ENCODE data around the gene DCP1B. TPM values are rescaled to one million over a fixed set of nuclear protein-coding genes. Genes with fewer than 3 reads are reported as not detected.

The DCP1B gene
- total RNA-seq, 1 experiment from 2014 or later, result 4.8 TPM

DNA sequence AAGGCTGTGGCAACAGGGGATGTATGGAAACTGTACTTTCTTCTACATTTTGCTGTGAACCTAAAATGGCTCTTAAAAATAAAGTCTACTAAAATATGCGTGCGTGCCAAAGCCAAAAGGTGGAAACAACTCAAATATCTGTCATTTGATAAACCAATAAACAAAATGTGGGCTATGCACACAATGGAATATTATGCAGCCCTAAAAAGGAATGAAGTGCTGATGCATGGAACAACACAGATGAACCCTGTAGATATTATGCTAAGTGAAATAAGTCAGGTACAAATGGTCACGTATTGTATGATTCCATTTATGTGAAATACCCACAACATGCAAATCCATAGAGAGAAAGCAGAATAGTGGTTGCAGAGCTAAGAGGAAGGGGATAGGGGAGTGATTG is 93.8 kb downstream of the DCP1B start:
- TF ChIP-seq SIN3A (IDR thresholded peaks at IDR 0.05; ENCODE audit: borderline replicate concordance, insufficient read depth, low read depth, low read length), result no peak
- TF ChIP-seq TCF7L2 (IDR thresholded peaks at IDR 0.05; ENCODE audit: low read depth, low read length), result no peak
- no peak for DNase-seq (ENCODE audit: low read depth, low spot score)
- intact Hi-C loops (cut with micrococcal nuclease; ENCODE audit: unreplicated experiment), result no loop called here
- POLR2A ChIA-PET, result no interaction called here
- no peaks in the 10 kb centered on the region for H3K27me3 ChIP-seq (ENCODE audit: control insufficient read depth, insufficient read depth, low read length)
- H3K27ac ChIP-seq (ENCODE audit: low read length), result no peak overlapping the region
- no peaks in the 10 kb centered on the region for H3K9me3 ChIP-seq (ENCODE audit: control insufficient read depth, insufficient read depth, low read depth, low read length)
- no TSS peak for BruUV-seq (replicated peaks)
- no peak for ATAC-seq
- CTCF ChIA-PET, result no interaction called here
- no peak overlapping the region for H3K4me3 ChIP-seq (ENCODE audit: low read depth in 2 of 2, low read length in 2 of 2)
- in situ Hi-C loops (cut with HindIII; ENCODE audit: low pct_unique_long_range_greater_than_20kb, low sequenced_read_pairs), result no loop called here
- no peaks in the 10 kb centered on the region for H3K4me1 ChIP-seq (ENCODE audit: control insufficient read depth, insufficient read depth, low read length)
- no peaks in the 10 kb centered on the region for H3K36me3 ChIP-seq (ENCODE audit: control insufficient read depth, insufficient read depth, low read length)

DNA sequence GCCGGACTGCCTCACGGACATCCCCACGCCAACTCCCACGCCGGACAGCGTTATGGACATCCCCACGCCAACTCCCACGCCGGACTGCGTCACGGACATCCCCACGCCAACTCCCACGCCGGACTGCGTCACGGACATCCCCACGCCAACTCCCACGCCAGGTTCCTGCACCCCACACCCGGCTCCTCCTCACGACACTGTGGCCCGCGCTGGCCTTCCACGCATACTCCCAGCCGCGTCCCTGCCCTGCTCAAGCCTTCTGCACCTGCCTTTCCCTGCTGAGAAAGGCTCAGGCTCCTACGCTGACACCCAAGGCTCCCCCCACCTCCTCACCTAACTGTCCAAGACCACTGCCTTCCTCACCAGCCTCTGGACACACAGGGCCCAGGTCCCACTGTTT is 95.5 kb downstream of the DCP1B start:
- in situ Hi-C loops (cut with HindIII; ENCODE audit: low pct_unique_long_range_greater_than_20kb, low sequenced_read_pairs) (no loop called here), intact Hi-C loops (cut with micrococcal nuclease; ENCODE audit: unreplicated experiment) (no loop called here)
- no peak for ATAC-seq
- H3K4me1 ChIP-seq (ENCODE audit: control insufficient read depth, insufficient read depth, low read length), result no peaks in the 10 kb centered on the region
- POLR2A ChIA-PET, result no interaction called here
- no peaks in the 10 kb centered on the region for H3K36me3 ChIP-seq (ENCODE audit: control insufficient read depth, insufficient read depth, low read length)
- TF ChIP-seq POLR2AphosphoS5 (IDR thresholded peaks at IDR 0.05; ENCODE audit: low read depth, low read length) (no peak), SIN3A (IDR thresholded peaks at IDR 0.05; ENCODE audit: borderline replicate concordance, insufficient read depth, low read depth, low read length) (no peak), TCF7L2 (IDR thresholded peaks at IDR 0.05; ENCODE audit: low read depth, low read length) (no peak)
- TF ChIP-seq, protein P1, sequence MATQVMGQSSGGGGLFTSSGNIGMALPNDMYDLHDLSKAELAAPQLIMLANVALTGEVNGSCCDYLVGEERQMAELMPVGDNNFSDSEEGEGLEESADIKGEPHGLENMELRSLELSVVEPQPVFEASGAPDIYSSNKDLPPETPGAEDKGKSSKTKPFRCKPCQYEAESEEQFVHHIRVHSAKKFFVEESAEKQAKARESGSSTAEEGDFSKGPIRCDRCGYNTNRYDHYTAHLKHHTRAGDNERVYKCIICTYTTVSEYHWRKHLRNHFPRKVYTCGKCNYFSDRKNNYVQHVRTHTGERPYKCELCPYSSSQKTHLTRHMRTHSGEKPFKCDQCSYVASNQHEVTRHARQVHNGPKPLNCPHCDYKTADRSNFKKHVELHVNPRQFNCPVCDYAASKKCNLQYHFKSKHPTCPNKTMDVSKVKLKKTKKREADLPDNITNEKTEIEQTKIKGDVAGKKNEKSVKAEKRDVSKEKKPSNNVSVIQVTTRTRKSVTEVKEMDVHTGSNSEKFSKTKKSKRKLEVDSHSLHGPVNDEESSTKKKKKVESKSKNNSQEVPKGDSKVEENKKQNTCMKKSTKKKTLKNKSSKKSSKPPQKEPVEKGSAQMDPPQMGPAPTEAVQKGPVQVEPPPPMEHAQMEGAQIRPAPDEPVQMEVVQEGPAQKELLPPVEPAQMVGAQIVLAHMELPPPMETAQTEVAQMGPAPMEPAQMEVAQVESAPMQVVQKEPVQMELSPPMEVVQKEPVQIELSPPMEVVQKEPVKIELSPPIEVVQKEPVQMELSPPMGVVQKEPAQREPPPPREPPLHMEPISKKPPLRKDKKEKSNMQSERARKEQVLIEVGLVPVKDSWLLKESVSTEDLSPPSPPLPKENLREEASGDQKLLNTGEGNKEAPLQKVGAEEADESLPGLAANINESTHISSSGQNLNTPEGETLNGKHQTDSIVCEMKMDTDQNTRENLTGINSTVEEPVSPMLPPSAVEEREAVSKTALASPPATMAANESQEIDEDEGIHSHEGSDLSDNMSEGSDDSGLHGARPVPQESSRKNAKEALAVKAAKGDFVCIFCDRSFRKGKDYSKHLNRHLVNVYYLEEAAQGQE (IDR thresholded peaks at IDR 0.05; ENCODE audit: insufficient read depth in 1 of 2, low read depth in 2 of 2, low read length in 1 of 2), result no peak
- TF ChIP-seq, protein P2, sequence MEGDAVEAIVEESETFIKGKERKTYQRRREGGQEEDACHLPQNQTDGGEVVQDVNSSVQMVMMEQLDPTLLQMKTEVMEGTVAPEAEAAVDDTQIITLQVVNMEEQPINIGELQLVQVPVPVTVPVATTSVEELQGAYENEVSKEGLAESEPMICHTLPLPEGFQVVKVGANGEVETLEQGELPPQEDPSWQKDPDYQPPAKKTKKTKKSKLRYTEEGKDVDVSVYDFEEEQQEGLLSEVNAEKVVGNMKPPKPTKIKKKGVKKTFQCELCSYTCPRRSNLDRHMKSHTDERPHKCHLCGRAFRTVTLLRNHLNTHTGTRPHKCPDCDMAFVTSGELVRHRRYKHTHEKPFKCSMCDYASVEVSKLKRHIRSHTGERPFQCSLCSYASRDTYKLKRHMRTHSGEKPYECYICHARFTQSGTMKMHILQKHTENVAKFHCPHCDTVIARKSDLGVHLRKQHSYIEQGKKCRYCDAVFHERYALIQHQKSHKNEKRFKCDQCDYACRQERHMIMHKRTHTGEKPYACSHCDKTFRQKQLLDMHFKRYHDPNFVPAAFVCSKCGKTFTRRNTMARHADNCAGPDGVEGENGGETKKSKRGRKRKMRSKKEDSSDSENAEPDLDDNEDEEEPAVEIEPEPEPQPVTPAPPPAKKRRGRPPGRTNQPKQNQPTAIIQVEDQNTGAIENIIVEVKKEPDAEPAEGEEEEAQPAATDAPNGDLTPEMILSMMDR (IDR thresholded peaks at IDR 0.05), result no peak
- H3K4me3 ChIP-seq (ENCODE audit: low read depth in 2 of 2, low read length in 2 of 2), result no peak overlapping the region
- H3K27me3 ChIP-seq (ENCODE audit: control insufficient read depth, insufficient read depth, low read length), result no peaks in the 10 kb centered on the region
- DNase-seq (ENCODE audit: low read depth, low spot score), result no peak
- no TSS peak for BruUV-seq (replicated peaks)
- no peak overlapping the region for H3K27ac ChIP-seq (ENCODE audit: low read length)
- peaks cover 4% of the 10 kb centered on the region; the same call in 1 of the 2 replicates for H3K9me3 ChIP-seq (ENCODE audit: control insufficient read depth, insufficient read depth, low read depth, low read length)
- CTCF ChIA-PET, result no interaction called here

DNA sequence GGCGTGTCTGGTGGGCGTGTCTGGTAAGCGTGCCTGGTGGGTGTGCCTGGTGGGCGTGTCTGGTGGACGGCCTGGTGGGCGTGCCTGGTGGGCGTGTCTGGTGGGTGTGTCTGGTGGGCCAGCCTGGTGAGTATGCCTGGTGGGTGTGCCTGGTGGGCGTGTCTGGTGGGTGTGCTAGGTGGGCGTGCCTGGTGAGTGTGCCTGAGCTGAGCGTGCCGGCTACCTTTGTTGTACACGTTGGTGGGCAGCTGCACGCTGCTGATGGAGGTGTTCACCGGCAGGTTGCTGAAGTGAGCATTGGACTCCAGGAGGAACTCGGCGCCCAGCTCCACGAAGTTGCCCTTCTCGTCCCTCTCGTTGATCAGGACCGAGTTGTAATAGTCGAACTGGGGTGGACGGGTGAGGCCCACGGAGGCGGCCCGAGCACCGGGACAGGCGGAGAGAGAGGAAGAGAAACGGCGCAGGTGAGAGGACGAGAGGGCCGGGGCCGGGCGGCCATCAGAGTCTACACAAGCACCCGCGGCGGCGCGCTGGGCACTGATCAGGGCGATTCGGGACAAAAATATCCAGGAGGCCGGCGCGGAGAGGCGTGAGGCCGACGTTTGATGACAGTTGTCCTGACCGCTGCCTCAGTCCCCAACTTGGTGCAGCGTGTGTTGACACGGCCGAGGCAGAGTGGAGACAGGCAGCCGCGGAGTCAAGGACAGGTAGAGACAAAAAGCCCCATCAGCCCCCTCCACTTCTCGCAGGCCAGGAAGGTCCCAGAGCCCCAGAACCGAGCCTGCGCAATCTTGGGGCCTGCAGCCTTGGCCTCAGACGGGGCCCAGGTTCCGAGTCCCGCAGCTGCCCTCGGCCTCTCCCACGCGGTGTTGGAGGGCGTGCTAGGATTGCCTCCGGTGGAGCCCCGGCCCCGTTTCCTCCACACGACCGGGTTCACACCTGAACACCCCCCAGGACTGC is 96.3 kb downstream of the DCP1B start:
- Histone ChIP-seq H3K4me3 (ENCODE audit: low read depth in 2 of 2, low read length in 2 of 2) (no peak overlapping the region), H3K9me3 (ENCODE audit: control insufficient read depth, insufficient read depth, low read depth, low read length) (peaks cover 4% of the 10 kb centered on the region; the same call in 1 of the 2 replicates), H3K27ac (ENCODE audit: low read length) (no peak overlapping the region), H3K4me1 (ENCODE audit: control insufficient read depth, insufficient read depth, low read length) (no peaks in the 10 kb centered on the region), H3K36me3 (ENCODE audit: control insufficient read depth, insufficient read depth, low read length) (no peaks in the 10 kb centered on the region), H3K27me3 (ENCODE audit: control insufficient read depth, insufficient read depth, low read length) (no peaks in the 10 kb centered on the region)
- ChIA-PET POLR2A (no interaction called here), CTCF (no interaction called here)
- intact Hi-C loops (cut with micrococcal nuclease; ENCODE audit: unreplicated experiment) (no loop called here), in situ Hi-C loops (cut with HindIII; ENCODE audit: low pct_unique_long_range_greater_than_20kb, low sequenced_read_pairs) (no loop called here)
- DNase-seq (ENCODE audit: low read depth, low spot score) (no peak), ATAC-seq (no peak)
- TF ChIP-seq POLR2AphosphoS5 (IDR thresholded peaks at IDR 0.05; ENCODE audit: low read depth, low read length) (no peak), TCF7L2 (IDR thresholded peaks at IDR 0.05; ENCODE audit: low read depth, low read length) (no peak), SIN3A (IDR thresholded peaks at IDR 0.05; ENCODE audit: borderline replicate concordance, insufficient read depth, low read depth, low read length) (no peak)
- TF ChIP-seq, protein P1 (IDR thresholded peaks at IDR 0.05; ENCODE audit: insufficient read depth in 1 of 2, low read depth in 2 of 2, low read length in 1 of 2), result no peak
- TF ChIP-seq, protein P2 (IDR thresholded peaks at IDR 0.05), result no peak
- no TSS peak for BruUV-seq (replicated peaks)
